ENCODE results near the gene PRKCD.
A peak's percentile ranks its signal among the peaks of the same experiment; 100 is the strongest.

PRKCD gene

DNA sequence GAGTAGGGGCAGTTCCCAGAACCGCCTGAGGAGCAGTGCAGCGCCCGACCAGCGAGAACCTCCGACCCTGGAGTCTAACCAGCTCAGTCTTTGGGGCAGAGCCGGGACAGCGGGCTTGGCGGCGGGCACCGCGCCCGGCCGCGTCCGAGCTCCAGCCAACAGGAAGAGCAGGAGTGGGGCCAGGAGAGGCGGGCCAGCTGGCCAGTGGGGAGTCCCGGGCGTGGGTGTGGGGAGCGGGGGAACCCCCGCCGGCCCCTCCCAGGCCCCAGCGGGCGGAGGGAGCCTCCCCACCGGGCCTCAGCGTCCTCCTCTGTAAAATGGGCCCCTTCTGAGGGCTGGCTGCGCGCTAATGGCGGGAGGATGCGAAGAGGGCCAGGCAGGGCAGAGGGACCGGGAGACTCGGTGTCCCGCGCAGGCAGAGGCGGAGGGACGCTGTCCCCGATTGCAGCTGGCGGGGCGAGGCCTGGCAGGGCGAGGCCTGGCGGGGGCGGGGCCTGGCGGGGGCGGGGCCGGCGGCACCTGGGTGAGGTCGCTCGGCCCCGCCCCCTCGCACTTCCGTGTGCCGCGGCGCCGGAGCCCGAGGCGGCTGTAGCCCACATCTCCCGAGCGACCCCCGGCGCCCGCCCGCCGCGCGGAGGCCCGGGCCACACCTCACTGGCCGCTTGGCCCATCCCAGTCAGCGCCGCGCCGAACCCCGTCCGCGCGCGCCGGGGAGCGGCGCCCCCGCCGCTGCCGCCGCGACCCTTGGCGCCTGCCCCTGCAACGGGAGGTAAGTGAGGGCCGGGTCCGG, at the start of gene PRKCD:
Gene PRKCD (plus strand): TSS at position 550 of the 790 bp plus-strand sequence. CDS start 17,214 bp downstream, outside the sequence.
- FAIRE-seq = no peak

DNA sequence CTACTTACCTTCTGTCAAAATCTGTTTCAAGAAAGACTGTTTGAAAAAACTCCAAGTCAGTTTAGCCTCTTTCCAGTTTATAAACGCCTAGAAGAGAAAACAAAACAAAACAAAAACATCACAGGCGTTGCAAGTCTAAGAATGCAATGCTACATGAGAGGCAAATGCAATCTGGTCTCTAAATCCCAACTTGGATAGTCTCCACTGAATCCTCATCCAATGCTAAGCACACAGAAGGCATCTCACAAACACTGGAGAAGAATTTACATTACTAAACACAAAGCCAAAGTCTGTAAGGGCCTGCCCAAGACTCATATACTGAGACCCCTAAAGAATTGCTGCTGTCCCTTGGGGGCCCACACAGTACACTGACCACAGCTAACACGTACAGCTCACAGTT, 49.2 kb upstream of the PRKCD start:
- no peak for FAIRE-seq

DNA sequence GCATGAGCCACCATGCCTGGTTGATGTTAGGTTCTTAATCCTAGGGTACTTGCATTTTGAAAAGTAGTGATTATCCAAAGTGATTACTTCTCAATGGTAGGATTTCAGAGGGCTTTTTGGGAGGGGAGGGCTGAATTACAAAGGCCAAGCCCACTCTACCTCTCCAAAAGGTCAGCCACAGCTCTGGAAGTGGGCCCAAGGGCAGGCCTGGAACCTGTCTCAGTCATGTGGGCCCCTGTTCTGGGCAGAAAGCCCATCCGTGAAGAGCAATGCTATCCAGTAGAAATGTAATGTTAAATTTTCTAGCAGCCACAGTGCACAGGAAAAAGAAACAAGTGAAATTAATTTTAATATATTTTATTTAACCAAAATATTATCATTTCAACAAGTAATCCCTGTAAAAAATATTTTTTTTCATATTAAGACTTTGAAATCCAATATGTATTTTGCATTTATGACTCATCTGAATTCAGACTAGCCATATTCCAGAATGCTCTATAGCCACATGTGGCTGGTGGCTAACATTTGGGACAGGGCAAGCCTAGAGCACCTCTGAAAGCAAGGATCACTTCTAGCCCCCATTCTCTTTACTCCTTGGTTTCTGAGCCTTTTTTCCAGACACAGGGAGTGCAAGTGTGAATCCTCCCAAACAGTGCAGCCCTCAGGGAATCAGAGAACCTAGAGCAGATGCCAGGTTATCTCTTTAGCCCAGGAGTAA, 47.6 kb upstream of the PRKCD start:
- FAIRE-seq = no peak

DNA sequence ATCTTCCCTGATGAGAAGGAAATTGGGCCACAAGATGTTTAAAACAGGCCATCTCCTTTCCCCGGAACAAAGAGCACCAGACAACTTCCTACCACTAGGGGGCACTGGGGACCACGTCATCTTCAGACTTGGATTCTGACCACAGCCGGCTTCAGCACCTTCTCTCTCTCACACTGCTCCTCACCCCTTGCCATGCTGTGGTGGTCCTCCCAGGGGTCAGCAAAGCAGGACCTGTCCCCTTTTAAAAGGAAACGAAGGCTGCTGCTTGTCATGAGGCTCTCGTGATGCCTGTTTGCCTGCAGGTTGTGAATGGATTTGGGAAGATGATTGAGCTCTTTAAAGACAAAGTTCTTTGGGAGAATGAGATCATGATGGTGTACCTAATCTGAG, 47.0 kb upstream of the PRKCD start:
- no peak for FAIRE-seq

DNA sequence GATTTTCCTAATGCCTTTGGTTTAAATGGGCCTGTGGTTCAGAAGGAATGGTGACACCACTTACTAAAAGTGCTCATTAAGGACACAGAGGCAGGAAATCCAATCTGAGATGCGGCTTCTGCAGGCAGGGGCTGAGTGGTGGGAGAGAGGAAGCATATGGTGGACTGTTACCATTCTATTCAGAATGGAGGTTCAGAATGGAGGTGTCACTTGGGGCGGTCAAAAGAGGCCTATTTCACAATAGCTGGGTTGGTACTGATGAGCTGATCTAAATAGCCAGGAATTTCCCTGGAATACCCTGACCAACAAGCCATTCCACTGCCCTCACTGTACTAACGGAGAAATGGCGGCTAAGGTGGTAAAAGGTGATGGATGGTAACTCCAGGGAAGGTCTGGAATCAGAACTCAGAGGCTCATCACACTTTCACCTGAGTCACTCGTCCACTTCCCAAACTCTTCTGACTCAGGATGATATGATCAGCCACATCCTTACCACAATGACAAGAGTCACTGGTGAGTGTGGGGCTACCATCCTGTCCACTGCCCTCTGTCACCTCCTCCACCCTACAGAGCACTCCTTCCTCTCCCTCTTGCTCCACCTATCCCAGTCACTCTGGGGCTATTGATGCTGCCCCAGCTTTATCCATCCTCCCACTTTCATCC, 46.5 kb upstream of the PRKCD start:
- FAIRE-seq = no peak

DNA sequence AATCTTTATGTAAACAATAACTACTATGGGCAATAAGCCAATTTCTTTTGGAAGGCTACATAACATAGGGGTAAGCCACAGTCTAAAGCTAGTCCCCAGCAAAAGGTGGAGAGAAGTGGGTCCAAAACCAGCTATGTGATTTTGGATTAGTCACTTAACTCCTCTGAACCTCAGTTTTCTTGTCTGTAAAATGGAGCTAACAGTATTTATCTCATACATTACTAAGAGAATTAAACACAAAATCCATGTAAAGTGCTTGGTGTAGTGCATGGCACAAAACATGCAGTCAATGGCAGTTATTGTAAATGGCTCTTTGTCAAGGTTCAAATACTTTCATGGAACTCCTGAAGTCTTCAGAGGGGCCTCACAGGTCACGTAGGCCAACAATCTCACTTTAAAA, 44.1 kb upstream of the PRKCD start:
- no peak for FAIRE-seq

DNA sequence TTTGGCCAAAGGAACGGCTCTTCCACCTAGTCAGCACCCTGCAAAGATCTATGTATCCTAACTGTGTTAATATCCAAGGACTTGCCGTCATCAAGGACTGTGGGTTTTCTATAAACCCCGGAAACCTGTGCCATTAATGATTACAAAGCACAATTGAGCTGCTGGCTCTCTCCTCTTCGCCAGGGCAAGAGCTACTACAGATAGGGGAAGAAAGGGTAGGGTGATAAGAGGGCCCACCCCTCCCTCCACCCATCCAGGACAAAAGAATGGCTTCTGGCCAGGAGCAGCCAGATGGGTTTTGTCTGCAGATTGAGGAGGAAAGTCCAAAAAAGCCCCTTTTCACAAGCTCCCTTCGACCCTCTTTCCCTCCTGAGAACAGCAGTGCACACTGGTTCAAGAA, 40.7 kb upstream of the PRKCD start:
- FAIRE-seq = no peak

DNA sequence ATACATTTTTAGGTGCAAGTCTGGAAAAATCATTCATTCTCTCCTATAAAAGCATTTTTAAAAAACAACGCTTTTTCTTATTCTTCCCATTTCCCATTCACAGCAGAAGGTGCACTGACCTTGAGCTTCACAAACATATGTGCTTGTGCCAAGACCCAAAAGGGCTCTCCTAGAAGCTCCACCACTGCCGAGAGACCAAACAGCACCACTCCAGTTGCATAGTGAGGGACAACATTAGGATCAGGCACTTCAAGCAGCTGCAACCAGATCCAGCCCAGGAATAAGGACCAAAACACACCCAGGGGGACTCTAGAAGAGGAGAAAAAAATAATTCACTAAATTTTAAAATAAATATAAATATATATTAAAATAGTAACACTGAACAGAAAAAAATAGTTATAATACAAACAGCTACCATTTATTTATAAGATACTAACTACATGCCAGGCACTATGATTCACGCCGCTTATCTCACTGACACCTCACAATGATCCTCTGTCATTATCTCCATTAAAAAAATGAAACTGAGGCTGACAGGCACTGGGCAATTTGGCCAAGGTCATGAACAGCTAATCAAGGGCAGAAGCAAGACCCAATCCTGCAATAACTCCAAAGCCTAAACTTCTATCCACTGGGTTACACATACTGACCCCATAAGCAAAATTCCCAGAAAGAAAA, 38.6 kb upstream of the PRKCD start:
- FAIRE-seq = no peak

DNA sequence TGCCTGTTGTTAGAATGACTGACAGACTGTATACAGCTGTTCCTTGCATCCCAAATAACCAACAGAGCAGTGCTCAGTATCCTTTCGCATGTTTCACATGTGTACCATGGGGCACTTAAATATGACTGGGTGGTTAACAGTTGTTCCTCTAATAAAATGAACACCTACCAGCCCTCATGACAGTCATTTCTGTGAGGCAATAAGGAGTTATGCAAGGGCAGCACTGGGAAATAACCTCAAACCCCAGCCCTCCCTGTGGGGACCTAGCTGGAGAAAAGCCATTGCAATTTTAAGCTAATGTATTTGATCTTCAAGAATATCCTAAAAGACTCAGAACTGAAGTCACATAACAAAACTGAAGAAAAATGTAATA, 38.1 kb upstream of the PRKCD start:
- no peak for FAIRE-seq

DNA sequence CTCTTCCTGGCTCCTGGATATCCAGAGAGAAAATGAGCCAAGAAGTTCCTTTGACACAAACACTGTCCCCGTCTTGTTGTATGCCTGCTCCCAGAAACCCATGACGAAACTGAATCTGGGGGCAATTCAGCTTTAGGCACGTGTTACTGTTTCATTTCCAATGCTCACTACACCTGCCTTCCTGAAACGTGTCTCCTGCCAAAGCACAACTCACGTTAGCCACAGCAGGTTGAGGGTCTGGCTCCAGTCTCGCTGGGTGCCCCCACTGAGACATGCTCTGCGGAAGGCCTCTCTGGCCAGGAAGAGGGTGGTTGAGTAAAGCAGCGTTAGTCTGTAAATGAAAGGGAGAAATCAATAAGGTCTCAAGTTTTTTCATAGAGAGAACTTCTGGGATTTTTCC, 37.5 kb upstream of the PRKCD start:
- no peak for FAIRE-seq

DNA sequence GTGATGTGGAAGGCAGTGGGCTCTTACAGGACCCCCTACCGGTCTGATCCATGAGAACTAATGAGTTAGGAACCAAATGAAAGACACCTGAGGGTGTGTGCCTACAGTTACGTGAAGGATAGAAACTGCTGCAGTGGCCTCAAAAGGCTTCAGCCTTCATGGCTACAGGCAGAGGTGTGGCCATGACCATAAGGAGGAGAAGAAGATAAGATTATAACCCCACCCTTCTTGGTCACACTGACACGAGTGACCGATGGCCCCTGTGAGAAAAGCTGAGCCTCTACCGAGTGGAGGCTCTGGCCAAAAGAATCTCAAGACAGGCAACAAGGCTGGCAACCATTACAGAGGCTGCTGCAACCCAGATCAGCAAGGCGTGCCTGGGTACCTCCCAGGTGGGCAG, 37.1 kb upstream of the PRKCD start:
- no peak for FAIRE-seq

DNA sequence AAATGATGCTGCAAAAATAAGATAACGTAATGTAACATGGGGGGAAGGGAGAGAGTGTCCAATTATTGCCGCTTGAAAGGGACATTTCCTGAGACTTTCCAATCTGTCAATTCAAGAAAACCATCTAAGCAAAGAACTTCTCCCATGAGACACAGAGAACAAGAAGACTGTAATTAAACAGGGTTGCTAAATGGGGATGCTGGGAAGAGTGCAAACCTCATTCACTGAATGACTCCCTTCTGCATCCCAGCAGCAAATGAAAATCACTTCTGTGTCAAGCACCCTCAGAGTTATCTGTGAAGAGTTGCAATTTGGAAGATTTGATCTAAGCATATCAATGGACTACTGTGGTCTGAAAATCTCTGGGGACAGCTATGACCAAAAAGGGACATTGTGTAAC, 34.4 kb upstream of the PRKCD start:
- no peak for FAIRE-seq

DNA sequence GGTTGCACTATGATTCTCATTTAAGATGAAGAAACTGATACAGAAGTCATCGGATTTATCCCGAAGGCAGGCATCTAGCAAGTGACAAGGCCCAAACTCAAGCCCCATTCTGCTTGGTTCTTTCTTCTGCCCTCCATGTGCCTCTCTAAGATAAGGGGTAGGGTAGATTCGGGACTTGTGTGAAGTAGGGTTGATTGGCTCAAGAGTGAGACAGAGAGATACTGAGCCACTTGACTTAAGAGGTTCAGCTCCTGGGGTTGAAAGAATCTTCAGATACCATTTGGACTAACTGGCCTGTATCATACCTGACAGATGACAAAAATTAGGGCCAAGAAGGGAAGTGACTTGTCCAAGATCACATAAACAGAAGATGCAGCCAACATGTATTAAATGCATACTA, 31.7 kb upstream of the PRKCD start:
- no peak for FAIRE-seq

DNA sequence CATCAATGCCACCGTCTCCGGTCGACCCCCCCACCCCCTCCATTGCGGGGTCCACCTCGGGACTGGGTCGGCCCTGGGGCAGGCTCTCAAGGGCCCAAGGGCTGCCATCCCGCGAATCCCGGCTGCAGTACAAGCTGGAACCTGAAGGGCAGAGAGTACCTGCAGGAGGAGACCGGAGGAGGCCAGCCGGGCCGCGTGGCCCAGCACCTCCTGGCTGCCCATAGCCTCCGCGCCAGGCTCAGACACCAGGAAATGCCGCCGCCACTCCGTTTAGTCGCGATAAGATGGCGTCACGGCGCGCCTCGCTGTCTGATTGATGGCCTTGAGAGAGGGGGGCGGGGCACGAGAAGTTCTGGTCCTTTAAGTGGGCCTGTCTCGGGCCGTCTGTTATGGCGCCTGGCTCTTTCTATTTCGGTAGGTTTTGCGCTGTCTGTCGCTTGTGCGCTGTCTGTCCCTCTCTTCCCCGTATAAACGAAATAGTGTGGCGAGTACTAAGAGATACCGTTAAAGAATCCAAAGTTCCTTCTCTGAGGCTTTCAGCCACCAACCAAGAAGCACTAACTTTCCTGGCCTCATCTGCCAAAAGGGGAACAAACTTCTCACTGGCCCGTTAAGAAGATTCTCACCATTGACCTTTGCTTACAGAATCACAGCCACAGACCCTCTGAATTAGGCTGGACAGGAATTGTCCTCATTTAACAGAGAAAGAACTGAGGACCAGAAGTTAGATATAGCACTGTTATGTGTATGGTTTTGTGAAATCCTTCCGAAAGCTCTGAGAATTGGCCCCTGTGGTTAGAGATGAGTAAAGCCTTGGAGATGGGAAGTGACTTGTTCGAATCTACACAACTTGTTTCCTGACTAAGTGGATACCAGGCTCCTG, 30.6 kb upstream of the PRKCD start, which contains the start of gene RFT1:
Gene RFT1 (minus strand): TSS at position 257 of the 883 bp plus-strand sequence. CDS start 35 bp downstream, at position 222.
- FAIRE-seq = peak; percentile 50

DNA sequence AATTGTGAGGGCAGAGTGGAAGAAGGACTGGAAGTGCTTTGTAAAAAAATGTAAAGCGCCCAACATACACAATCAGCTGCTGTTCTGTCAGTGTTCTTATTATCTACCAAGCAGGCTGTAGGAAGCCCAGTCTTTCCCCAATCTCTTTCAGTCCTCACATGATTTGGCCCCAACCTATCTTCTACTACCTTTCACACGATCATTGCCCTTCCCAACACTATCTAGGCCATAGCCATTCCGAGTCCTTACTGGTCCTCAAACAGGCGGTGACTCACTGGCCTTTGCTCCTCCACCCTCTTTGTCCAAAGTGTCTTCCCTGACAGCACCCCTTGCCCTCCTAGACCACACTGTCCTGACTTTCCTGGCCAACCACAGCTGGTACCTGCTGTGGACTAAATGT, 29.9 kb upstream of the PRKCD start:
- no peak for FAIRE-seq

DNA sequence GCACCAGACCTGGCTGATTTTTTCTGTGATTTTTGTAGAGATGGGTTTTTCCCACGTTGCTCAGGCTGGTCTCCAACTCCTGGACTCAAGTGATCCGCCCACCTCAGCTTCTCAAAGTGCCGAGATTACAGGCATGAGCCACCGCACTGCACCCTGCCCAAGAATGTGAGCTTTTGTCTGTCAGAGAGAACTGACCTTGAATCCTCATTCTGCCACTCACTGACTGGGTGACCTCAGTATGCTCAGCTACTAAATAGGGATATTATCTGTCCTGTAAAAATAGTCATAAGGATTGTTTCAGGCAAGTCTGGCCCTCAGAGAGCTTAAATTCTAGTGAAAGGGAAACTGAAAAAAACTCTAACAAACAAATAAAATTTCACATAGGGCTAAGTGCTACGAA, 28.7 kb upstream of the PRKCD start:
- FAIRE-seq = no peak

DNA sequence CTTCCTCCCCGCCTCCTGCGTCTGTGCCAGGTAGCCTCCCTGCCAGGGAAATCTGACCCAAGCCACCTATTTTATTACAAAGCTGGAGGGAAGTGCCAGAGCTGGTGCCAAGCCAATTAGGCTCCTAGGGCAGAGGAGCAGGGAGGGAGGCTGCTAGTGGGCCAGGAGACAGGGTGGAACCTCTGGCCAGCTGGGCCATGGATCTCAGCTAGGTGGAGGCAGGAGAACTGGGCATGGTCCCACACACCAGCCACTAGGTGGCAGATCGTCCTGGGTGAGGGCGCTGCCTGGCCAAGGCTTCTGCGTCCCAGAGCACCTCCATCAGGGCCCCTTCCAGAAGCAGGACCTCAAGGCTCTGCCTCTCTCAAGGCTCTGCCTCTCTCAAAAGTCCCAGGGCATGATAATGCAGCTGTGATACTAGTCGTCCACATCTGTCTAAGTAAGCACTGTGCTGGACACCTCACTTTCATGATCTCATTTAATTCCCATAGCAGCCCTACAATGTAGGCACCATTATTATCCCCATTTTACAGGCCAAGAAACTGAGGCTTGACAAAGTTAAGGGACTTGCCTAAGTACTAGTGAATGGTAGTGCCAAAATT, 26.3 kb upstream of the PRKCD start:
- FAIRE-seq = no peak

DNA sequence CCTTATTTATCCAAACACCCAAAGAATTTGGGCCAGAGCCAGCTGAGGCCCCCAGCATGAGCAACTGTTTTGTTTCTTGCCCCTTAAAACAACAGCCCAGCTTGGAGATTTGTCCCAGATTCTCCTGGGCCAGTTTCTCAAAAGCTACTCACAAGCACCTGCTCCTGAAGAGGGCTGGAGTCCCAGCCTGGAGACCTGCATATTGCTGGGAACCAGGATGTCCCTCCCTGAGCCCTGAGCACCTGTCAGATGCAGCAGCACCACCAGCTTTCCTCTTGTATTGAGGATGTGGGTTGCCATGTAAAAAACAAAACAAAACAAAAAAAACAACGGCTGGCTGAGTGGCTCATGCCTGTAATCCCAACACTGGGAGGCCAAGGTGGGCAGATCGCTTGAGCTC, 23.8 kb upstream of the PRKCD start:
- no peak for FAIRE-seq

DNA sequence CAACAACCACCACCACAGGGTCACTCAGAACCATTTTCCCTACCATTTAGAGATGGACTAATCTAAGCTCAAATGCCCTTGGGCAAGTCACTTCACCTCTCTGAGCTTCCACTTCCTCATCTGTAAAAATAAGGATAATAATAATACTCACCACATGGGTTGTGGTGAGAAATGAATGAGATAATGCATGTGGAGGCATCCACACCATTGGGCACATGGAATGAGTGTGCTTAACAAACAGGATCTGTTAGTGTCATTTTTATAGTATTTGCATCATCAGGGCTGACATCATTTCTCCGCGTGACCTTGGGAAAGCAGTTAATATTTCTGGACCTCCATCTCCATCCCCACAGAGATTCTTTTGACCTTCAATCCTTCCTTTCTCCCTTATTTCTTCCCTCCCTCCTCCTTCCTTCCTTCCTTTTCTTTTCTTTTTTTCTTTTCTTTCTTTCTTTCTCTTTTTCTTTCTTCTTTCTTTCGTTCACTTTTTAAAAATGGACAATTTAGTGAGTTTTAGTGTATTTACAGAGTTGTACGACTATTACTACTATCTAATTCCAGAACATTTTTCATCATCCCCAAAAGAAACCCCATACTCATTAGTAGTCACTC, 23.1 kb upstream of the PRKCD start:
- no peak for FAIRE-seq

DNA sequence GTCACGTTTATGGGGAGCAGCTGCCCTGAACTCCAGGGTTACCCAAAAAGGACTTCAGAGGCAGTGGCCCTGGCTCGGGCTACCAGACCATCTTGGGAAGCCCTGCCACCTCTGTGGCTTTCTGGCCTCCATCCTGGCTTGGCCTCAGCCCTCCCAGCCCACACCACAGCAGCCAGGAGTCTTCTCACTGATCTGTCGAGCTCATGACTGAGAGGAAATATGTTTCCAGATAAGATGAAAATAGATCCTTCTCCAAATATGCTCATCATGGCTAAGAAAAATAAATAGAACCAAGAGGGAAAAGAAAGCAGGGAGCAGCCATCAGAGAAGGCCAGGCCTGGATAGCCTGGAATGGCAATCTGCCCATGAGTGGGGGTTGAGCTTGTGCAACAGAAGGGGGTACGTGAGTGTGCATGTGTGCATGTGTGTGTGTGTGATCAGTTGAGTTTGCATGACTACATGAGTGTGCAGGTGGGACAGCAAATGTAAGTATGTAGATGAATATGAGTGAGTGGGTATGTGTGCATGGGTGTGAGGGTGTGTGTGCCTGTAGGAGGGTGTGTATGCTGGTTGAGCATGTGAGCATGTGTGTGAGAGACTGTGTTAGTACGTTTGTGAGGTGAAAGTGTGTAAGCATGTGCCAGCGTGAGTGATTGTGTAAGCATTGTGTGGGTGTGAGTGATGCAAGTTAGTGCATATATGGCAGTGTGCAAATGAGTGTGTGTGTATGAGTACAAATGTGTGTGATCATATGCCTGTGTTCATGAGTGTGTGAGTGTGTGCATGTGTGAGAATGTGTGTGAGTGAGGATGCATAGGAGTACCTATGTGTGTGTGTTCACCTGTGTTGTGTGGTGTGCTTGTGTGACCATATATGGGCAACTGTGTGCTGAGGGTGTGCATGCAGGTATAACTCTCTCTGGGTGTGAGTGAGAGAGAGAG, 20.8 kb upstream of the PRKCD start:
- no peak for FAIRE-seq
